NT2/D1 (cell line): ENCODE measurements around the gene ACOXL.

Experiments
- DNase-seq: peaks from one replicate; pipeline ENCODE4 v3.0.0-alpha.2; 2011; ENCODE audit warnings: low read depth, low spot score
- H3K27me3 ChIP-seq: 2 replicates; pipeline ENCODE4 v1.6.0; 2011; ENCODE audit warnings: mild to moderate bottlenecking; ENCODE audit not compliant: insufficient read length, insufficient read depth
- H3K36me3 ChIP-seq: 2 replicates; pipeline ENCODE4 v1.6.1; 2011; ENCODE audit warnings: mild to moderate bottlenecking, low read length, mixed read lengths; ENCODE audit not compliant: insufficient read depth, insufficient read length
- H3K4me1 ChIP-seq: 2 replicates; pipeline ENCODE4 v1.5.1; 2011; ENCODE audit not compliant: insufficient read depth, insufficient read length
- H3K4me3 ChIP-seq: 2 replicates; pipeline ENCODE4 v1.5.1; 2011; ENCODE audit warnings: low read depth; ENCODE audit not compliant: insufficient read length
- H3K9ac ChIP-seq: 2 replicates; pipeline ENCODE4 v1.6.0; 2011; ENCODE audit warnings: low read depth; ENCODE audit not compliant: insufficient read length
- H3K9me3 ChIP-seq: 2 replicates; pipeline ENCODE4 v1.5.1; 2011; ENCODE audit warnings: mild to moderate bottlenecking, low read length; ENCODE audit not compliant: insufficient read depth
- SUZ12 ChIP-seq: IDR thresholded peaks from 2 replicates; pipeline ENCODE4 v1.6.1; 2011; ENCODE audit not compliant: insufficient read length, insufficient read depth; ENCODE audit errors: extremely low read depth
- YY1 ChIP-seq: IDR thresholded peaks from 2 replicates; pipeline ENCODE4 v1.6.1; 2011; ENCODE audit not compliant: insufficient read length, insufficient read depth
- ZNF274 ChIP-seq: IDR thresholded peaks from 2 replicates; pipeline ENCODE4 v1.6.1; 2011; ENCODE audit warnings: mild to moderate bottlenecking, low read depth, low read length

Gene ACOXL

GRCh38 chr2:110777531-110778311 is 45.3 kb downstream of the ACOXL start:
- TF ChIP-seq YY1 (no peak), SUZ12 (no peak), ZNF274 (no peak)
- no peak overlapping the region for H3K9ac ChIP-seq
- no peaks in the 10 kb centered on the region for H3K36me3 ChIP-seq
- no peaks in the 10 kb centered on the region for H3K27me3 ChIP-seq
- H3K4me3 ChIP-seq = no peak overlapping the region
- H3K9me3 ChIP-seq = no peaks in the 10 kb centered on the region
- no peak for DNase-seq
- peaks cover 6% of the 10 kb centered on the region for H3K4me1 ChIP-seq

DNA sequence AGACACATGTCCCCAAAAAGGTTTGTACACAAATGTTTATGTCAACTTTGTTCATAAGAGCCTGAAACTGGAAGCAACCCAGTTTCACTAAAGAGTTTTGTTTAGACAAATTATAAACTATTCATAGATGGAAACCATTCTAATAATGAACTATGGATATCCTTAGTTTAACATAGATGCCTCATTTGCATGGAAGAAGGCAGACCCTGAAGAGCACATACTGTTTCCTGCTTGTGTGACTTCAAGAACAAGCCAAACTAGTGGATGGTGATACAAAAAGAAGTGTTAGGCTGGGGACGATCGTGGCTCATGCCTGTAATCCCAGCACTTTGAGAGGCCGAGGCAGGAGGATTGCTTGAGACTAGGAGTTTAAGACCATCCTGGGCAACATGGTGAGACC is 48.1 kb downstream of the ACOXL start:
- Histone ChIP-seq H3K36me3 (no peaks in the 10 kb centered on the region), H3K9me3 (peaks cover 4% of the 10 kb centered on the region; the same call in 1 of the 2 replicates), H3K4me1 (no peaks in the 10 kb centered on the region), H3K4me3 (no peak overlapping the region), H3K9ac (no peak overlapping the region), H3K27me3 (no peaks in the 10 kb centered on the region)
- no peak for DNase-seq
- TF ChIP-seq SUZ12 (no peak), YY1 (no peak), ZNF274 (no peak)

- no peak for TF ChIP-seq SUZ12
- TF ChIP-seq YY1 = no peak
- TF ChIP-seq ZNF274 = no peak
- no peak overlapping the region for H3K9ac ChIP-seq
- no peak overlapping the region for H3K4me3 ChIP-seq
- H3K36me3 ChIP-seq = no peaks in the 10 kb centered on the region
- peaks cover 6% of the 10 kb centered on the region; the same call in 1 of the 2 replicates for H3K9me3 ChIP-seq
- H3K27me3 ChIP-seq = no peaks in the 10 kb centered on the region
- H3K4me1 ChIP-seq = no peaks in the 10 kb centered on the region
- DNase-seq = no peak
Measured at GRCh38 chr2:110783196-110783873, 51.0 kb downstream of the ACOXL start.

GRCh38 chr2:110784047-110784631 is 51.8 kb downstream of the ACOXL start:
- TF ChIP-seq ZNF274 = no peak
- no peak for TF ChIP-seq YY1
- TF ChIP-seq SUZ12 = no peak
- Histone ChIP-seq H3K4me1 (no peaks in the 10 kb centered on the region), H3K9me3 (peaks cover 6% of the 10 kb centered on the region; the same call in 1 of the 2 replicates), H3K27me3 (no peaks in the 10 kb centered on the region), H3K9ac (no peak overlapping the region), H3K36me3 (no peaks in the 10 kb centered on the region), H3K4me3 (no peak overlapping the region)
- no peak for DNase-seq

- H3K4me1 ChIP-seq = no peaks in the 10 kb centered on the region
- peaks cover 6% of the 10 kb centered on the region; the same call in 1 of the 2 replicates for H3K9me3 ChIP-seq
- no peak overlapping the region for H3K9ac ChIP-seq
- TF ChIP-seq SUZ12 = no peak
- no peak for TF ChIP-seq YY1
- H3K36me3 ChIP-seq = no peaks in the 10 kb centered on the region
- no peaks in the 10 kb centered on the region for H3K27me3 ChIP-seq
- no peak for DNase-seq
- no peak overlapping the region for H3K4me3 ChIP-seq
Measured at GRCh38 chr2:110785439-110785838, 53.1 kb downstream of the ACOXL start.

DNA sequence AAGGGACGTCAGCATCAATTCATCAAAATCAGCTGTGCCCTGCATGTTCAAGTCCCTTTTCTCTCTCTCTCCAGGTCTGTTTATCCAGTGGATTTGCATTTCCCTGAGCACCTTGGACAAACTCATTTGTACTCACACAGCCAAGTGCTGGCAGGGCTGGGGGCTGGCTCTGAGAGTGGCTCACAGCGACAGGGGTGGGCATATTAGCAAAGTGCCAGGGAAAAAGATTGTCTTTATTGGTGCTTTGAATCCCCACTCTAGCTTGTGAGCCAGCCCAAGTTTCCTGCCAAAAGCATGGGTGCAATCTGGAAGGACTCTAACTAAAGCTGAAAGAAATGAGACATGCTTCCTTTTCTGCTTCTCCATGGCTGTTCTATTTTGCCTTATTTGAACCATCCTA is 56.6 kb downstream of the ACOXL start:
- no peak for TF ChIP-seq SUZ12
- TF ChIP-seq YY1 = no peak
- no peak for TF ChIP-seq ZNF274
- Histone ChIP-seq H3K27me3 (no peaks in the 10 kb centered on the region), H3K9ac (no peak overlapping the region), H3K9me3 (peaks cover 6% of the 10 kb centered on the region; the same call in 1 of the 2 replicates), H3K4me1 (no peaks in the 10 kb centered on the region), H3K4me3 (no peak overlapping the region), H3K36me3 (no peaks in the 10 kb centered on the region)
- no peak for DNase-seq

DNA sequence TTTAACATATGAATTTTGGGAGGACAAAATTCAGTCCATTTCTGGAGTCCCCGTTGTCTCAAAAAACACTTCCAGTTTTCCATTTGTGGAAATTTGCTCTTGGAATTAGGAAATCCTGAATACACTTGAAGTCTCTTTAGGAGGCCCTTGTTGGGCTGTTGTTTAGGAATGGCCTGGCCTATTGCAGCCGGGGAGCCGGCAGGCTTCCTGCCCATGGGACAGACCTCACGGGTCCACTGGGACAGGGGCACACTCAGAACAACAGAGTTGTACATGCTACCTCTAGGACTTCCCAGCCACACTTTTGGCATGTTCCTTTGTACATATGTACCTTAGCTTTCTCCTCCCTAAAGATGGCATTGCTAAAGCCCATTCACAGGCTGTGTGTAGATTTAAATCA is 57.3 kb downstream of the ACOXL start:
- TF ChIP-seq YY1 (no peak), SUZ12 (no peak), ZNF274 (no peak)
- Histone ChIP-seq H3K4me1 (no peaks in the 10 kb centered on the region), H3K4me3 (no peak overlapping the region), H3K9ac (no peak overlapping the region), H3K9me3 (peaks cover 6% of the 10 kb centered on the region; the same call in 1 of the 2 replicates), H3K27me3 (no peaks in the 10 kb centered on the region), H3K36me3 (no peaks in the 10 kb centered on the region)
- DNase-seq = no peak
